Measurements from ENCODE around the gene RALGDS.
"Not testable (repeated sequence)": the region's sequence is repeated elsewhere in the genome, so short reads cannot be mapped to it uniquely, and the experiment has no call there.

The RALGDS gene

DNA sequence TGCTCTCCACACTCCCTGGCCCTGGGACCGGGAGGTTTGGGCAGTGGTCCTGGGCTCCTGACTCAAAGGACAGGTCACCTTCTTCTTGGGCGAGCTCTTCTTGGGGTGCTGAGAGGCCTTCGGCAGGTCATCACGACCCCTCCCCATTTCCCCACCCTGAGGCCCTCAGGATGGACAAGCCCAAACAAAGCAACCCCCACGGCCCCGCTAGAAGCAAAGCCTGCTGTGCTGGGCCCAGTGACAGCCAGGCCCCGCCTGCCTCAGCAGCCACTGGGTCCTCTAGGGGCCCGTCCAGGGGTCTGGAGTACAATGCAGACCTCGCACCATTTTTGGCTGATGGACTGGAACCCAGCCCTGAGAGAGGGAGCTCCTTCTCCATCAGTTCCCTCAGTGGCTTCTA is 37.4 kb downstream of the RALGDS start:
- H3K9me3 ChIP-seq (ENCODE audit: control insufficient read depth, insufficient read depth, low read depth, low read length); H3K4me1 ChIP-seq (ENCODE audit: control insufficient read depth, insufficient read depth, low read length); H3K36me3 ChIP-seq (ENCODE audit: control insufficient read depth in 2 of 2, insufficient read depth in 1 of 2, low read length in 2 of 2); H3K27ac ChIP-seq (ENCODE audit: extremely low read depth, low read depth, low read length); H3K4me3 ChIP-seq (ENCODE audit: low read depth, low read length); POLR2A ChIA-PET: not testable (repeated sequence)
- CTCF ChIA-PET, result interaction anchor here (0.7 kb wide), 1 partner anchor 24 kb away, joined by 3 read pairs; no protein-coding TSS in a partner anchor
- TF ChIP-seq ZIC2 (tag by site-specific recombination; IDR thresholded peaks at IDR 0.05), result peak; percentile 58; the same call in 1 of the 2 replicates

DNA sequence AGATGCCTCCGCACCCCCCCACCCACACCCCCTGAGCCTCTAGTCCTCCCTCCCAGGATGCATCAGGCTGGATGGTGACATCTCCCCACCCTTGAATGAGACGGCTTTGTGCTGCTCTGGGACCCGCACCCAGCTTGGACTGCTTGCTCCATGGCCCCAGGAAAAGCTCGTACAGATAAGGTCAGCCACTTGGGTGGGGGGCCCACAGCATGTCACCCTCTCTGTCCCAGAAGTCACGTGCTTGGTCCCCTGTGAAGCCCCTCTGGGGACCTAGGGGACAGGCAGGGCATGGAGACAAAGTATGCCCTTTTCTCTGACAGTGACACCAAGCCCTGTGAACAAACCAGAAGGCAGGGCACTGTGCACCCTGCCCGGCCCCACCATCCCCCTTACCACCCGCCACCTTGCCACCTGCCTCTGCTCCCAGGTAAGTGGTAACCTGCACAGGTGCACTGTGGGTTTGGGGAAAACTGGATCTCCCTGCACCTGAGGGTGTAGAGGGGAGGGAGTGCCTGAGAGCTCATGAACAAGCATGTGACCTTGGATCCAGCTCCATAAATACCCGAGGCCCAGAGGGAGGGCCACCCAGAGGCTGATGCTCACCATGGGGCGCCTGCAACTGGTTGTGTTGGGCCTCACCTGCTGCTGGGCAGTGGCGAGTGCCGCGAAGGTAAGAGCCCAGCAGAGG is 38.9 kb downstream of the RALGDS start:
- H3K9me3 ChIP-seq (ENCODE audit: control insufficient read depth, insufficient read depth, low read depth, low read length); H3K27ac ChIP-seq (ENCODE audit: extremely low read depth, low read depth, low read length); CTCF ChIA-PET; H3K4me1 ChIP-seq (ENCODE audit: control insufficient read depth, insufficient read depth, low read length); H3K4me3 ChIP-seq (ENCODE audit: low read depth, low read length); H3K36me3 ChIP-seq (ENCODE audit: control insufficient read depth in 2 of 2, insufficient read depth in 1 of 2, low read length in 2 of 2); POLR2A ChIA-PET: not testable (repeated sequence)

DNA sequence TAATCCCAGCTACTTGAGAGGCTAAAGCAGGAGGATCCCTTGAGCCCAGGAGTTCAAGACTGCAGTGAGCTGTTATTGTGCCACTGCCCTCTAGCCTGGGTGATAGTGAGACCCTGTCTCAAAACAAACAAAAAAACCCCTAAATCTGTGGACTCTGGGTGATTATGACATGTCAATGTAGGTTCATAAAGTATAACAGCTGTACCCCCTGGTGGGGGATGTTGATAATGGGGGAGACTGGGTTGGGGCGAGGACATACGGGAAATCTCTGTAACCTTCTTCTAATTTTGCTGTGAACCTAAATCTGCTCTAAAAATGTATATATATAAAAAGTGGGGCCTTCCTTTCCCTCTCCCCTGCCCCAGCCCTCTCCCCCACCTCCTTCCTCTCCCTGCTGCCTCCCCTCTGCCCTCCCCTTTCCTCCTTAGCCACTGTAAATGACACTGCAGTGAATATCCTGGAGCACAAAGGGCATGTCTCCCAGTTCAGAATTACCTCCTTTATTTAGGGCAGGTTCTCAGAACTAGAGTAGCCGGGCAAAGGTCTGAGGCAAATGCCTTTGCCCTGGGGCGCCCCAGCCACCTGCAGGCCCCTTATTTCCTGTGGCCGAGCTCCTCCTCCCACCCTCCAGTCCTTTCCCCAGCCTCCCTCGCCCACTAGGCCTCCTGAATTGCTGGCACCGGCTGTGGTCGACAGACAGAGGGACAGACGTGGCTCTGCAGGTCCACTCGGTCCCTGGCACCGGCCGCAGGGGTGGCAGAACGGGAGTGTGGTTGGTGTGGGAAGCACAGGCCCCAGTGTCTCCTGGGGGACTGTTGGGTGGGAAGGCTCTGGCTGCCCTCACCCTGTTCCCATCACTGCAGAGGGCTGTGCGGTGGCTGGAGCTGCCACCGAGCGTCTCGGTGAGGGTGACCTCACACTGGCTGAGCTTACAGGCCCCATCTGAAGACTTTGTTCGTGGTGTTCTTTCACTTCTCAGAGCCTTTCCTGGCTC is 40.0 kb downstream of the RALGDS start:
- ChIA-PET CTCF (interaction anchor here (1.1 to 3.0 kb wide), 3 partner anchors 22 to 66 kb away, joined by 3 to 13 read pairs (median 7); no protein-coding TSS in a partner anchor), POLR2A (interaction anchor here (3.2 kb wide), 1 partner anchor 50 kb away, joined by 14 read pairs; the partner anchor contains the start of gene GTF3C5)
- not testable (repeated sequence) for H3K4me1 ChIP-seq (ENCODE audit: control insufficient read depth, insufficient read depth, low read length); H3K27ac ChIP-seq (ENCODE audit: extremely low read depth, low read depth, low read length); H3K36me3 ChIP-seq (ENCODE audit: control insufficient read depth in 2 of 2, insufficient read depth in 1 of 2, low read length in 2 of 2); H3K4me3 ChIP-seq (ENCODE audit: low read depth, low read length); H3K9me3 ChIP-seq (ENCODE audit: control insufficient read depth, insufficient read depth, low read depth, low read length)

DNA sequence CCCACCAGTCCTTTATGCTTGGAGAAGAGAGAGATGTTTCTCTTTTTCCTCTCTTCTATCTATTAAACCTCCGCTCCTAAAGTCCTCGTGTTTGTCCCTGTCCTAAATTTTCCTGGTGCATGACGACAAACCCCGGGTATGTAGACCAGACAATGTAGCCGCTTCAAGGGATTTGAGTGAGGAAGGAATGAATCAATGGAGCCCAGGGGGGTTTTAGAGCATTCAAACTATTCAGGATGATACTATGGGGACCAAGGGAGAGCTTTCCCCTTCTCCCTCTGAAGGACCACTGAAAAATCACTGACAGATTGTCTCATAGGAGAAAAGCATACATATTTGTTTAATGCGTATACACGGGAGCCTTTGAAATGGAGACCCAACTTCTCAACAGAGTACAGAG is 40.9 kb downstream of the RALGDS start:
- no peak overlapping the region for H3K27ac ChIP-seq (ENCODE audit: extremely low read depth, low read depth, low read length)
- H3K4me1 ChIP-seq (ENCODE audit: control insufficient read depth, insufficient read depth, low read length), result no peaks in the 10 kb centered on the region
- no peak overlapping the region for H3K4me3 ChIP-seq (ENCODE audit: low read depth, low read length)
- POLR2A ChIA-PET, result interaction anchor here (3.2 kb wide), 1 partner anchor 50 kb away, joined by 14 read pairs; the partner anchor contains the start of gene GTF3C5
- no peaks in the 10 kb centered on the region for H3K36me3 ChIP-seq (ENCODE audit: control insufficient read depth in 2 of 2, insufficient read depth in 1 of 2, low read length in 2 of 2)
- CTCF ChIA-PET, result interaction anchor here (1.1 to 3.0 kb wide), 3 partner anchors 23 to 67 kb away, joined by 3 to 13 read pairs (median 7); no protein-coding TSS in a partner anchor
- no peaks in the 10 kb centered on the region for H3K9me3 ChIP-seq (ENCODE audit: control insufficient read depth, insufficient read depth, low read depth, low read length)
- TF ChIP-seq, protein P1, sequence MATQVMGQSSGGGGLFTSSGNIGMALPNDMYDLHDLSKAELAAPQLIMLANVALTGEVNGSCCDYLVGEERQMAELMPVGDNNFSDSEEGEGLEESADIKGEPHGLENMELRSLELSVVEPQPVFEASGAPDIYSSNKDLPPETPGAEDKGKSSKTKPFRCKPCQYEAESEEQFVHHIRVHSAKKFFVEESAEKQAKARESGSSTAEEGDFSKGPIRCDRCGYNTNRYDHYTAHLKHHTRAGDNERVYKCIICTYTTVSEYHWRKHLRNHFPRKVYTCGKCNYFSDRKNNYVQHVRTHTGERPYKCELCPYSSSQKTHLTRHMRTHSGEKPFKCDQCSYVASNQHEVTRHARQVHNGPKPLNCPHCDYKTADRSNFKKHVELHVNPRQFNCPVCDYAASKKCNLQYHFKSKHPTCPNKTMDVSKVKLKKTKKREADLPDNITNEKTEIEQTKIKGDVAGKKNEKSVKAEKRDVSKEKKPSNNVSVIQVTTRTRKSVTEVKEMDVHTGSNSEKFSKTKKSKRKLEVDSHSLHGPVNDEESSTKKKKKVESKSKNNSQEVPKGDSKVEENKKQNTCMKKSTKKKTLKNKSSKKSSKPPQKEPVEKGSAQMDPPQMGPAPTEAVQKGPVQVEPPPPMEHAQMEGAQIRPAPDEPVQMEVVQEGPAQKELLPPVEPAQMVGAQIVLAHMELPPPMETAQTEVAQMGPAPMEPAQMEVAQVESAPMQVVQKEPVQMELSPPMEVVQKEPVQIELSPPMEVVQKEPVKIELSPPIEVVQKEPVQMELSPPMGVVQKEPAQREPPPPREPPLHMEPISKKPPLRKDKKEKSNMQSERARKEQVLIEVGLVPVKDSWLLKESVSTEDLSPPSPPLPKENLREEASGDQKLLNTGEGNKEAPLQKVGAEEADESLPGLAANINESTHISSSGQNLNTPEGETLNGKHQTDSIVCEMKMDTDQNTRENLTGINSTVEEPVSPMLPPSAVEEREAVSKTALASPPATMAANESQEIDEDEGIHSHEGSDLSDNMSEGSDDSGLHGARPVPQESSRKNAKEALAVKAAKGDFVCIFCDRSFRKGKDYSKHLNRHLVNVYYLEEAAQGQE (tag by site-specific recombination; IDR thresholded peaks at IDR 0.05), result no peak
- TF ChIP-seq ZNF48 (tag by site-specific recombination; IDR thresholded peaks at IDR 0.05), result no peak
- no peak for TF ChIP-seq ZNF707 (tag by site-specific recombination; IDR thresholded peaks at IDR 0.05)
- TF ChIP-seq, protein P2, sequence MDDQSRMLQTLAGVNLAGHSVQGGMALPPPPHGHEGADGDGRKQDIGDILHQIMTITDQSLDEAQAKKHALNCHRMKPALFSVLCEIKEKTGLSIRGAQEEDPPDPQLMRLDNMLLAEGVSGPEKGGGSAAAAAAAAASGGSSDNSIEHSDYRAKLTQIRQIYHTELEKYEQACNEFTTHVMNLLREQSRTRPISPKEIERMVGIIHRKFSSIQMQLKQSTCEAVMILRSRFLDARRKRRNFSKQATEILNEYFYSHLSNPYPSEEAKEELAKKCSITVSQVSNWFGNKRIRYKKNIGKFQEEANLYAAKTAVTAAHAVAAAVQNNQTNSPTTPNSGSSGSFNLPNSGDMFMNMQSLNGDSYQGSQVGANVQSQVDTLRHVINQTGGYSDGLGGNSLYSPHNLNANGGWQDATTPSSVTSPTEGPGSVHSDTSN (CRISPR knock-in tag; IDR thresholded peaks at IDR 0.05), result no peak

DNA sequence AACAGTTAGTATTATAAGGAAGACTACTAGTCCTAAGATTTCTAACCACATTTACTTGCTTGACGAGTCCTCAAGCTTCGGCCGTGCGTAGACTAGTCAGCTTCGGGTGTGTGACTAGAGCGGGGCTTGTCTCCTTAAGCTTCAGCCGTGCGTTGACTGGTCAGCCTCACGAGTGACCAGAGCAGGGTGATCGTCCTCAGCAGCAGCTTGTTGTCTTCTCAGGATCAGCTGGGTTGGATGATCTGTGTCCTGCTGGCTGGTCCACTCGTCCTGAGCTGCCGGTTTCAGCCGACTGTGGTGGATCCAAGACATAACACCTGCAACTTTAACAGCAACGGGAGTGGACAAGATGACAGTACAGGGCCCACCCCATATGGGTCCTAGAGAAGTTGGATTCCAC is 42.6 kb downstream of the RALGDS start:
- CTCF ChIA-PET, result interaction anchor here (3.0 kb wide), 1 partner anchor 56 kb away, joined by 13 read pairs; no protein-coding TSS in a partner anchor
- TF ChIP-seq ZNF366 (tag by site-specific recombination; conservative IDR thresholded peaks at IDR 0.05) (no peak), ZBTB17 (tag by site-specific recombination; IDR thresholded peaks at IDR 0.05) (no peak), HOXC10 (CRISPR knock-in tag; IDR thresholded peaks at IDR 0.05) (no peak), ZNF658 (tag by site-specific recombination; IDR thresholded peaks at IDR 0.05) (no peak), ZIC2 (tag by site-specific recombination; IDR thresholded peaks at IDR 0.05) (no peak)
- TF ChIP-seq, protein P3, sequence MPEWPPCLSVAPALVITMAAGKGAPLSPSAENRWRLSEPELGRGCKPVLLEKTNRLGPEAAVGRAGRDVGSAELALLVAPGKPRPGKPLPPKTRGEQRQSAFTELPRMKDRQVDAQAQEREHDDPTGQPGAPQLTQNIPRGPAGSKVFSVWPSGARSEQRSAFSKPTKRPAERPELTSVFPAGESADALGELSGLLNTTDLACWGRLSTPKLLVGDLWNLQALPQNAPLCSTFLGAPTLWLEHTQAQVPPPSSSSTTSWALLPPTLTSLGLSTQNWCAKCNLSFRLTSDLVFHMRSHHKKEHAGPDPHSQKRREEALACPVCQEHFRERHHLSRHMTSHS (tag by site-specific recombination; IDR thresholded peaks at IDR 0.05), result no peak
- TF ChIP-seq, protein P4, sequence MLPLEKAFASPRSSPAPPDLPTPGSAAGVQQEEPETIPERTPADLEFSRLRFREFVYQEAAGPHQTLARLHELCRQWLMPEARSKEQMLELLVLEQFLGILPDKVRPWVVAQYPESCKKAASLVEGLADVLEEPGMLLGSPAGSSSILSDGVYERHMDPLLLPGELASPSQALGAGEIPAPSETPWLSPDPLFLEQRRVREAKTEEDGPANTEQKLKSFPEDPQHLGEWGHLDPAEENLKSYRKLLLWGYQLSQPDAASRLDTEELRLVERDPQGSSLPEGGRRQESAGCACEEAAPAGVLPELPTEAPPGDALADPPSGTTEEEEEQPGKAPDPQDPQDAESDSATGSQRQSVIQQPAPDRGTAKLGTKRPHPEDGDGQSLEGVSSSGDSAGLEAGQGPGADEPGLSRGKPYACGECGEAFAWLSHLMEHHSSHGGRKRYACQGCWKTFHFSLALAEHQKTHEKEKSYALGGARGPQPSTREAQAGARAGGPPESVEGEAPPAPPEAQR (tag by site-specific recombination; IDR thresholded peaks at IDR 0.05), result no peak

More for the DNA sequence above, 42.6 kb downstream of the RALGDS start:
- Histone ChIP-seq H3K4me1 (ENCODE audit: control insufficient read depth, insufficient read depth, low read length) (no peaks in the 10 kb centered on the region), H3K9me3 (ENCODE audit: control insufficient read depth, insufficient read depth, low read depth, low read length) (no peaks in the 10 kb centered on the region), H3K36me3 (ENCODE audit: control insufficient read depth in 2 of 2, insufficient read depth in 1 of 2, low read length in 2 of 2) (no peaks in the 10 kb centered on the region), H3K4me3 (ENCODE audit: low read depth, low read length) (no peak overlapping the region), H3K27ac (ENCODE audit: extremely low read depth, low read depth, low read length) (no peak overlapping the region)
- POLR2A ChIA-PET, result interaction anchor here (0.6 to 3.2 kb wide), 2 partner anchors 12 to 48 kb away, joined by 3 to 14 read pairs; partner anchors contain the start of gene GTF3C5
